ENCODE data around the gene ETNK1.
"Not testable (repeated sequence)": the region's sequence is repeated elsewhere in the genome, so short reads cannot be mapped to it uniquely, and the experiment has no call there.

Gene ETNK1

DNA sequence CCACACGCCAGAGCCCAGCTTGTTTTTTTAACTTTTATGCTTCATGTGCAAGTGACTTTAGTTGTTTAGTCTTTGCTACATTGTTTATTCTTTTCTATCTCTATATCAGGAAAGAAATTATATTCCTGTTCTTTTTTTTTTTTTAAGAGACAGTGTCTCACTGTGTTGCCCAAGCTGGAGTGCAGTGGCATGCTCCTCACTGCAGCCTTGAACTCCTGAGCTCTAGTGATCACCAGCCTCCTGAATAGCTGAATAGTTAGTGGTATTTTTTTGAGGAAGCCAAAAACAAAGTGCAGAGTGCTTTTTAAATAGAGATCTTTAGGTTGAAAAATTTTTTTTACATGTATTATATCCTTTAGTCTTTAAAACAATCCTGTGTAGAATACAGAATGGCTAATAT, 58.2 kb downstream of the ETNK1 start:
- no peak overlapping the region for H3K4me3 ChIP-seq (ENCODE audit: insufficient read depth, low read depth, low read length)
- H3K9me3 ChIP-seq (ENCODE audit: control insufficient read depth, low read length), result no peaks in the 10 kb centered on the region
- no peak overlapping the region for H3K27ac ChIP-seq (ENCODE audit: insufficient read depth, low read depth, low read length, poor library complexity, severe bottlenecking)
- no peaks in the 10 kb centered on the region for H3K4me1 ChIP-seq (ENCODE audit: control insufficient read depth, insufficient read depth, low read length)
- 100% methylated on average over 1 of the region's 1 CpG; no CpG with 5 or more reads in 1 of the 2 experiments for WGBS, 2 experiments
- no peaks in the 10 kb centered on the region for H3K27me3 ChIP-seq (ENCODE audit: control insufficient read depth, insufficient read depth, low read length, poor library complexity, severe bottlenecking)
- H3K36me3 ChIP-seq (ENCODE audit: control insufficient read depth, insufficient read depth, low read length), result peaks cover 4% of the 10 kb centered on the region

DNA sequence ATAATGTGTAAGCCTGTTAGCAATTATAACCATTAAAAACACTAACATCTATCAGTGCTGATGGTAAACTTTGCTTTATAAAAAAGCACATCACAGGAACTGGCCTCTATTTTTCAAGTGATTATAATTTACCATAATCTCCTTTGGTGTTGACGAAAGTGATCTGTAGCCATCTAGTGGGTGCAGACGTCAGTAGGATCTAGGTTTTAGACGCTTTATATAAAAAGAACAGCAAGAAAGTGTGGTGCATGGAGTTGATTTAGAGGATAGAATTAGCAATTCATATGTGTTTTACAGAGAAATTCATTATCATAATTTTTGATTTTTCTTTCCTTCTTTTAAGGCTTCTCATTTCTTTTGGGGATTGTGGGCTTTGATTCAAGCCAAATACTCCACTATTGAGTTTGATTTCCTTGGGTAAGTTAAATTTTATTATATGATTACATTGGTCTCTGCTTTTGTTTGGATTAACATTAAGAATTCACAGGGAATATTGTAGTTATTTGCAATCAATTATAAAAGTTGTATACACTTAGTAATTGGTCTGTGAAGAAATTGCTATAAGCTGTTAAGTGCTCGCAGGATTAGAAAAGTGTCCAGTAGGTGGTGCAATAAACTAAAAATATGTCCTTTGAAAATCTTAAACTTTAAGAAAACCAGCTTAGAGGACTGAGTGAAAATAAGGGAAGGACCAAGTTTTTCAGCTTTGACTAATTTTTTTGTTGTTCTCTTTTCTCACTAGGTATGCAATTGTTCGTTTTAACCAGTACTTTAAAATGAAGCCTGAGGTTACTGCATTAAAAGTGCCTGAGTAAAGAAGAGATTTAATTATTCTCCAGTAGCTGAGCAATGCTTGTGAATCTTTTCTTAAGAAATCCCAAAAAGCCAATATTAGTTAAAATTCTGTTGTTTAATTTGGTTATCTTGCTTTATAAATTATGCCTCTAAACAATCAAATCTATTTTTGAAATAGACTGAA, 59.5 kb downstream of the ETNK1 start:
- no peak overlapping the region for H3K27ac ChIP-seq (ENCODE audit: insufficient read depth, low read depth, low read length, poor library complexity, severe bottlenecking)
- H3K4me3 ChIP-seq (ENCODE audit: insufficient read depth, low read depth, low read length), result no peak overlapping the region
- no peaks in the 10 kb centered on the region for H3K9me3 ChIP-seq (ENCODE audit: control insufficient read depth, low read length)
- no peaks in the 10 kb centered on the region for H3K4me1 ChIP-seq (ENCODE audit: control insufficient read depth, insufficient read depth, low read length)
- H3K27me3 ChIP-seq (ENCODE audit: control insufficient read depth, insufficient read depth, low read length, poor library complexity, severe bottlenecking), result no peaks in the 10 kb centered on the region
- 80 to 87% methylated on average over 3 to 5 of the region's 5 CpGs for WGBS, 2 experiments
- no peaks in the 10 kb centered on the region for H3K36me3 ChIP-seq (ENCODE audit: control insufficient read depth, insufficient read depth, low read length)

DNA sequence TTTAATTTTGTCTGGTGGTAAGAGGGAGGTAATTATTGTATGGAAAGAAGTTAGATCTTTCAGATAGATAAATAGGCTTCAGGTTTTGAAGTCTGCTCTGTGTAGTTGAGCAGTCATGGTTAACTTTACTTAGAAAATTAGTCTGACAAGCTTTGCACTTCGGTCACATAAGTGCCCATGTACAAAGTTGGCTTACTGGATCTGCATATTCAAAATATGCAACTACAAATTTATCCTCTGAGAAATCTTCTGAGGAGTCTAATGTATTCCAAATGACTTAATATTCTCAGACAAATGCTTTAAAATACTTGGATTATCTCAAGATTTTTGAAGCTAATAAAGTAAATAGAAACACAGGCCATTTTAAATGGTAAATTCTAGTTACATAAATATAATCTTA, 61.2 kb downstream of the ETNK1 start:
- Histone ChIP-seq H3K27ac (ENCODE audit: insufficient read depth, low read depth, low read length, poor library complexity, severe bottlenecking) (no peak overlapping the region), H3K36me3 (ENCODE audit: control insufficient read depth, insufficient read depth, low read length) (no peaks in the 10 kb centered on the region), H3K4me1 (ENCODE audit: control insufficient read depth, insufficient read depth, low read length) (no peaks in the 10 kb centered on the region), H3K27me3 (ENCODE audit: control insufficient read depth, insufficient read depth, low read length, poor library complexity, severe bottlenecking) (no peaks in the 10 kb centered on the region), H3K9me3 (ENCODE audit: control insufficient read depth, low read length) (no peaks in the 10 kb centered on the region), H3K4me3 (ENCODE audit: insufficient read depth, low read depth, low read length) (no peak overlapping the region)
- WGBS, 2 experiments, result 100% methylated on average over 1 of the region's 1 CpG

DNA sequence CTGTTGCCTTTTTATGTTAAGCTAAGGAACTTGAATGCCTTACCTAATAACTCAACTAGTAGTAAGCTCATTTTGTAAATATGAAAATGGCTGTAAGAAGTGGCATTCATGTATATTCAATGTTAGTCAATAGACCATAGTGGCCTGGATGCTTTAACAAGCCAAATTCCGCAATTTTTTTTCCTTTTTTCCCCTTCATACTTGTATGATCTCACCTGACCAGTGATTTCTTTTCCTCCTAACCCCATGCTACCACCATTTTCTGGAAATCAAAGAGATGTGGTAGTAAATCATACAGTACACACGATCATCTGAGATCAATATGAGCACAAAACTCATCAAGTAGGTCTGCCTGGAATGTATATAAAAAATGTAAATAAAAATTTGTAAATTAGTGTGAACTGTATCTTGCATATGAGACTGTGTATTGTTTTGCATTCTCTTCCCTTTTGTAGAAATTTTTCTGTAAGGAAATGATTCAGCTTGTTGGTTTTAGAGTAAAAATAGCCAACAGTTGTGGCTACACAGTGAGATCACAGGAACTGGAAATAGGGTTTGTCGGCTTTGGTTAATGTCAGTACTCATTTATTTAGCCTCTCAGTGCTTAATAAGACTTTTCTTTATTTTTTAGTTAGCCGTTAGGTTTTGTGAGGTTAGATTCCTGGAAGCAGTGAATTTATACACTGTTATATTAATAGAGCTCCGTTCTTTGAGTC, 62.5 kb downstream of the ETNK1 start:
- H3K4me1 ChIP-seq (ENCODE audit: control insufficient read depth, insufficient read depth, low read length), result no peaks in the 10 kb centered on the region
- H3K9me3 ChIP-seq (ENCODE audit: control insufficient read depth, low read length), result no peaks in the 10 kb centered on the region
- H3K36me3 ChIP-seq (ENCODE audit: control insufficient read depth, insufficient read depth, low read length), result no peaks in the 10 kb centered on the region
- no peak overlapping the region for H3K27ac ChIP-seq (ENCODE audit: insufficient read depth, low read depth, low read length, poor library complexity, severe bottlenecking)
- no peak overlapping the region for H3K4me3 ChIP-seq (ENCODE audit: insufficient read depth, low read depth, low read length)
- no peaks in the 10 kb centered on the region for H3K27me3 ChIP-seq (ENCODE audit: control insufficient read depth, insufficient read depth, low read length, poor library complexity, severe bottlenecking)
- WGBS, 2 experiments, result 90 to 93% methylated on average over 2 to 4 of the region's 5 CpGs

DNA sequence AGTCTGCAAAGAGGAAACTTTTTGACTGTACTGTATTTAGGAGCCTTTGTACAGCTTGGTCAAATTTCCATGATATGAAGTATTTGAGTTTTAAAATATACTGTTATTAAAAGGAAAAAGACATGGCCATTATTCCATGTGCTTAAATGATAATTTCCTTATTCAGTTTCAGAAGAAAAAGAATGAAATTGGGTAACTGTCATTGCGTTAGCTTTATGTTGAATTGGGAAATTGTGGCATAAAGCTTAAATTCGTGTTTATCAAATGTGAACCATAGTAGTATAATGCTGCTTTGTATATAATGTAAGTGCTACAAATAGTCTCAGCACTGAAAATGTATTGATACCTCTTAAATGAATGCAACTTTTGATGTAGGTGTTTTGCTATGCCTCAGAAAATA, 64.9 kb downstream of the ETNK1 start:
- Histone ChIP-seq H3K4me1 (ENCODE audit: control insufficient read depth, insufficient read depth, low read length) (no peaks in the 10 kb centered on the region), H3K36me3 (ENCODE audit: control insufficient read depth, insufficient read depth, low read length) (no peaks in the 10 kb centered on the region), H3K9me3 (ENCODE audit: control insufficient read depth, low read length) (no peaks in the 10 kb centered on the region), H3K4me3 (ENCODE audit: insufficient read depth, low read depth, low read length) (no peak overlapping the region), H3K27ac (ENCODE audit: insufficient read depth, low read depth, low read length, poor library complexity, severe bottlenecking) (no peak overlapping the region), H3K27me3 (ENCODE audit: control insufficient read depth, insufficient read depth, low read length, poor library complexity, severe bottlenecking) (no peaks in the 10 kb centered on the region)
- 97 to 98% methylated on average over 2 of the region's 2 CpGs for WGBS, 2 experiments

DNA sequence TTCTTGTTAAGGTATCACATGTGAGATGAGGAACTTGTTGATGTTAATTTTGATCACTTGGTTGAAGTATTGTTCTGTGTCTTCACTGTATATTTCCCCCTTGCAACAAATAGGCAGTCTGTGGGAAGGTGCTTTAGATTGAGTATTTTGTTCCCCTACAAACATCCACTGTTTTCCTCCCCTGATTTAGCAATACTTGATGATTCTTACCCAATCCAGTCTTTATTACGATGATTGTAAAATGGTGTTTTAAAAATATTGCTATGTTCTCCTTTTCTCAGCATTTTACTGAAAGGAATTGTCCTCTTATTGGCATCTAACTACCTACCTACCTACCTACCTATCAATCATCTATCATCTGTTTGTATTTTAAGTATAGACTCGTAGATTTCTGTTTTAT, 66.3 kb downstream of the ETNK1 start:
- no peaks in the 10 kb centered on the region for H3K27me3 ChIP-seq (ENCODE audit: control insufficient read depth, insufficient read depth, low read length, poor library complexity, severe bottlenecking)
- 100% methylated on average over 1 of the region's 2 CpGs; no CpG with 5 or more reads in 1 of the 2 experiments for WGBS, 2 experiments
- no peaks in the 10 kb centered on the region for H3K9me3 ChIP-seq (ENCODE audit: control insufficient read depth, low read length)
- H3K27ac ChIP-seq (ENCODE audit: insufficient read depth, low read depth, low read length, poor library complexity, severe bottlenecking), result no peak overlapping the region
- no peak overlapping the region for H3K4me3 ChIP-seq (ENCODE audit: insufficient read depth, low read depth, low read length)
- no peaks in the 10 kb centered on the region for H3K36me3 ChIP-seq (ENCODE audit: control insufficient read depth, insufficient read depth, low read length)
- H3K4me1 ChIP-seq (ENCODE audit: control insufficient read depth, insufficient read depth, low read length), result no peaks in the 10 kb centered on the region

DNA sequence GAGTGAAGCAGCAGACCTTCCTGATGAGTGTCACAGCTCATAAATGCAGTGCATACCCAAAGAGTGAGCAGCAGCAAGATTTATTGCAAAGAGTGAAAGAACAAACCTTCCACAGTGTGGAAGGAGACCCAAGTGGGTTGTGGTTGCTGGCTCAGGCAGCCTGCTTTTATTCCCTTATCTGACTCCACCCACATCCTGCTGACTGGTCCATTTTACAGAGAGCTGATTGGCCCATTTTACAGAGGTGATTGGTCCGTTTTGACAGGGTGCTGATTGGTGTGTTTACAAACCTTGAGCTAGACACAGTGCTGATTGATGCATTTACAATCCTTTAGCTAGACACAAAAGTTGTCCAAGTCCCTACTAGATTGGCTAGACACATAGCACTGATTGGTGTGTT, 67.5 kb downstream of the ETNK1 start:
- H3K4me1 ChIP-seq (ENCODE audit: control insufficient read depth, insufficient read depth, low read length); H3K9me3 ChIP-seq (ENCODE audit: control insufficient read depth, low read length); H3K4me3 ChIP-seq (ENCODE audit: insufficient read depth, low read depth, low read length); H3K27ac ChIP-seq (ENCODE audit: insufficient read depth, low read depth, low read length, poor library complexity, severe bottlenecking); H3K36me3 ChIP-seq (ENCODE audit: control insufficient read depth, insufficient read depth, low read length); H3K27me3 ChIP-seq (ENCODE audit: control insufficient read depth, insufficient read depth, low read length, poor library complexity, severe bottlenecking): not testable (repeated sequence)
- WGBS, 2 experiments, result 73 to 100% methylated on average over 1 of the region's 1 CpG

DNA sequence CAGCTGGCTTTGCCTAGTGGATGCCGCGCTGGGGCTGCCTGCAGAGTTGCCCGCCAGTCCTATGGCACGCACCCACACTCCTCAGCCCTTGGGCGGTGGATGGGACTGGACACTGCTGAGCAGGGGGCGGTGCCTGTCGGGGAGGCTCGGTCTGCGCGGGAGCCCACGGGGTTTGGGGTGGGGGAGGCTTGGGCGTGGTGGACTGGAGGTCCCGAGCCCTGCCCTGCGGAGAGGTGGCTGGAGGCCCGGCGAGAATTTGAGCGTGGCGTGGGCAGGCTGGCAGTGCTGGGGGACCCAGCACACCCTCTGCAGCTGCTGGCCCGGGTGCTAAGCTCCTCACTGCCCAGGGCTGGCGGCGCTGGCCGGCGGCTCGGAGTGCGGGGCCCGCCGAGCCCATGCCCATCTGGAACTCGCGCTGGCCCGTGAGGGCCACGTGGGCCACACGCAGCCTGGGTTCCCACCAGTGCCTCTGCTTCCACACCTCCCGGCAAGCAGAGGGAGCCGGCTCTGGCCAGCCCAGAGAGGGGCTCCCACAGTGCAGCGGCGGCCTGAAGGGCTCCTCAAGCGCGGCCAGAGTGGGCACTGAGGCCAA, 68.1 kb downstream of the ETNK1 start:
- WGBS, 2 experiments, result 92% methylated on average over 38 of the region's 38 CpGs
- Histone ChIP-seq H3K4me3 (ENCODE audit: insufficient read depth, low read depth, low read length) (no peak overlapping the region), H3K9me3 (ENCODE audit: control insufficient read depth, low read length) (no peaks in the 10 kb centered on the region), H3K4me1 (ENCODE audit: control insufficient read depth, insufficient read depth, low read length) (no peaks in the 10 kb centered on the region), H3K36me3 (ENCODE audit: control insufficient read depth, insufficient read depth, low read length) (no peaks in the 10 kb centered on the region), H3K27me3 (ENCODE audit: control insufficient read depth, insufficient read depth, low read length, poor library complexity, severe bottlenecking) (no peaks in the 10 kb centered on the region), H3K27ac (ENCODE audit: insufficient read depth, low read depth, low read length, poor library complexity, severe bottlenecking) (no peak overlapping the region)

DNA sequence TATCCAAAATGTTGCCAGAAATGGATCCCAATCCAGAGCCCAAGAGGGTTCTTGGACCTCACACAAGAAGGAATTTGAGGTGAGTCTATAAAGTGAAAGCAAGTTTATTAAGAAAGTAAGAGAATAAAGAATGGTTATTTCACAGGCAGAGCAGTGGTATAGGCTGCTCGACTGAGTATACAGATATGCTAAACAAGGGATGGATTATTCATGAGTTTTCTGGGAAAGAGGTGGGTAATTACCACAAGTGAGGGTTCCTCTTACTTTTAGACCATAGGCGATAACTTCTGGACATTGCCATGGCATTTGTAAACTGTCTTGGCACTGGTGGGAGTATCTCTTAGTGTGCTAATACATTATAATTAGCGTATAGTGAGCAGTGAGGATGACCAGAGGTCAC, 73.6 kb downstream of the ETNK1 start:
- Histone ChIP-seq H3K4me3 (ENCODE audit: insufficient read depth, low read depth, low read length) (no peak overlapping the region), H3K36me3 (ENCODE audit: control insufficient read depth, insufficient read depth, low read length) (no peaks in the 10 kb centered on the region)

DNA sequence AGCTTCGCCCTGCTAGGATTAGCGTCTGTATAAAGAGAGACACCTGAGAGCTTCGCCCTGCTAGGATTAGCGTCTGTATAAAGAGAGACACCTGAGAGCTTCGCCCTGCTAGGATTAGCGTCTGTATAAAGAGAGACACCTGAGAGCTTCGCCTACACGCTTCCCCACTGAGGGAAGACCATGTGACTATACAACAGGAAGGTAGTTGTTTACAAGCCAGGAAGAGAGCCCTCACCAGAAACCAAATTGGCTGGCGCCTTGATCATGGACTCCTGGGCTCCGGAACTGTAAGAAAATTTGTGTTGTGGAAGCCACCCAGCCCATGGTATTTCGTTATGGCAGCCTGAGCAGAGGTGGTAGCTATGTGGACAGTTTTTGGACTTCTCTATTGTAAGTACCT, 74.7 kb downstream of the ETNK1 start:
- WGBS, 2 experiments, result 90 to 92% methylated on average over 7 of the region's 11 CpGs
- not testable (repeated sequence) for H3K4me1 ChIP-seq (ENCODE audit: control insufficient read depth, insufficient read depth, low read length); H3K9me3 ChIP-seq (ENCODE audit: control insufficient read depth, low read length); H3K36me3 ChIP-seq (ENCODE audit: control insufficient read depth, insufficient read depth, low read length); H3K27me3 ChIP-seq (ENCODE audit: control insufficient read depth, insufficient read depth, low read length, poor library complexity, severe bottlenecking); H3K4me3 ChIP-seq (ENCODE audit: insufficient read depth, low read depth, low read length); H3K27ac ChIP-seq (ENCODE audit: insufficient read depth, low read depth, low read length, poor library complexity, severe bottlenecking)

More for the DNA sequence above, 73.6 kb downstream of the ETNK1 start:
- Histone ChIP-seq H3K27ac (ENCODE audit: insufficient read depth, low read depth, low read length, poor library complexity, severe bottlenecking) (no peak overlapping the region), H3K27me3 (ENCODE audit: control insufficient read depth, insufficient read depth, low read length, poor library complexity, severe bottlenecking) (no peaks in the 10 kb centered on the region), H3K4me1 (ENCODE audit: control insufficient read depth, insufficient read depth, low read length) (no peaks in the 10 kb centered on the region), H3K9me3 (ENCODE audit: control insufficient read depth, low read length) (no peaks in the 10 kb centered on the region)
- WGBS, 2 experiments, result 86 to 92% methylated on average over 3 of the region's 3 CpGs

All from ectodermal cell (in vitro differentiated cells).